ENCODE data around the gene SPATS1.
"Not testable (repeated sequence)": the region's sequence is repeated elsewhere in the genome, so short reads cannot be mapped to it uniquely, and the experiment has no call there.

SPATS1 gene

GRCh38 chr6:44346818-44347217, 4.4 kb downstream of the SPATS1 start:
- DNase-seq = not testable (repeated sequence)

GRCh38 chr6:44349904-44350649, 7.6 kb downstream of the SPATS1 start:
- DNase-seq = no peak

DNA sequence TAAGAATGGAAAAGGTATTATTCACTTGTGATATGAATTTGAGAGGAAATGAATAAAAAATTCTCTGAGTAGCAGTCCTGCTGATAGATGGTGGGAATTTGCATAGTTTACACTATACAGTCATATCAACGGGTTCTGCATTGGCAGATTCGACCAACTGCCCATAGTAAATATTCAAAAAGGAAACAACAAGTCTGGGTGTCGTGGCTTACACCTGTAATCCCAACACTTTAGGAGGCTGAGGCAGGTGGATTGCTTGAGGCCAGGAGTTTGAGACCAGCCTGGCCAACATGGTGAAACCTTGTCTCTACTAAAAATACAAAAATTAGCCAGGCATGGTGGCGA, 8.2 kb downstream of the SPATS1 start:
- DNase-seq = not testable (repeated sequence)

DNA sequence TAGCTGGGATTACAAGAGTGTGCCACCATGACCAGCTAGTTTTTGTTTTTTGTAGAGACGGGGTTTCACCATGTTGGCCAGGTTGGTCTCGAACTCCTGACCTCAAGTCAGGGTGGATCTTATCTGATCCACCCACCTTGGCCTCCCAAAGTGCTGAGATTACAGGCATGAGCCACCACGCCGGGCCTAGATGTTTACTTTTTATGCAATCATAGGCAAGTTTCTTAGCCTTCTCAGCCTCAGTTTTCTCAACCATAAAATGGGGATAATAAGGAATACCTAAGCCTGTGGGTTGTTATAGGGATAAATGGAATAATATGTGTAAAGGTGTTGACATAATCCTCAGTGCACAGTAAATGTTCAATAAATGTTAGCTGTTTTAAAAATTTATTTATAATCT, 9.8 kb downstream of the SPATS1 start:
- DNase-seq = no peak

GRCh38 chr6:44353336-44353735, 10.9 kb downstream of the SPATS1 start:
- no peak for DNase-seq

DNA sequence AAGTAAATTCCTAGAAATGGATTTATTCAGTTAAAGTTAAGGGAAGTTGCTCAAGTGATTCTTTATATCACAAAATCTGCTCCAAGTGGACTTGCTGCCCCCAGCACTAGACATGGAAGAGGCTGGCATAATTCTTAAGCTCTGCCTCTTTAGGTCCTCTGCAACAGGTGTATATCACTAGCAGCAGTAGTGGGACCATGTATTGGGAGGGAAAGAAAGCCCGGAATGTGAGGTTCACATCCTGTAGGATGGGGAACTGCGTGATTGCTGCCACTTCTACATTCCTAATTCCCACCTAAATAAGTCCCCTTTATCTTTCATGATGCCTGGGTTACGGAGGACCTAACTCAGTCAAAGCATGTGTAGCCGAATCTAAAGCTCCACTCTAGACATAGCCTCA, 13.2 kb downstream of the SPATS1 start:
- DNase-seq = no peak

DNA sequence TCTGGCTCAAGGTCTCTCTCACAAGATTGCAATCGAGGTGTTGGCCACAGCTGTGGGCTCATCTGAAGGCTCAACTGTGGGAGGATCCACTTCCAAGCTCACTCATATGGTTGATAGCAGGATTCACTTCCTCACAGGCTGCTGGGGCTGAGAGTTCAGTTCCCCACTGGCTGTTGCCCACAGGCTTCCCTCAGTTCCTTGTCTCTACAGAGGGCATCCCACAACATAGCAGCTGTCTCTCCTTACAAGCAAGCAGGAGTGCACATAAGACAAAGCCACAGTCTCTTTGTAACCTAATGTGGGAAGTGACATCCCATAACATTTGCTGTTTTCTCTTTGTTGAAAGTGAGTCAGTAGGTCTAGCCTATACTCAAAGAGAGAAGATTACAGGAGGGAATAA, 14.0 kb downstream of the SPATS1 start:
- DNase-seq = no peak

DNA sequence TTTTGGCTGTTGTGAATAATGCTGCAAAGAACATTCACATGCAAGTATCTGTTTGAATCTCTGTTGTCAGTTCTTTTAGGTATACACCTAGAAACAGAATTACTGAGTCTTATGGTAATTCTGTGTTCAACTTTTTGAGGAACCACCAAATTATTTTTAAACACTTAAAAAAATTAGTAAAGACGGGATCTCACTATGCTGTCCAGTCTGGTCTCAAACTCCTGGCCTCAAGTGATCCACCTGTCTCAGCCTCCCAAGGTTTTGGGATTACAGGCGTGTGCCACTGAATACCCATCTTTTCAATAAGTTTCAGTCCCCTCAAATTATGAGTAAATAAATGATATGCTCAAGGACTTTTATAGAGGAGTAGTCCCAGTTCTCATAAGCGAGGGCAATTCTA, 17.5 kb downstream of the SPATS1 start:
- no peak for DNase-seq

- no peak for DNase-seq
Measured at GRCh38 chr6:44361947-44362346, 19.5 kb downstream of the SPATS1 start.

- no peak for DNase-seq
Measured at GRCh38 chr6:44363377-44363926, 21.0 kb downstream of the SPATS1 start.

DNA sequence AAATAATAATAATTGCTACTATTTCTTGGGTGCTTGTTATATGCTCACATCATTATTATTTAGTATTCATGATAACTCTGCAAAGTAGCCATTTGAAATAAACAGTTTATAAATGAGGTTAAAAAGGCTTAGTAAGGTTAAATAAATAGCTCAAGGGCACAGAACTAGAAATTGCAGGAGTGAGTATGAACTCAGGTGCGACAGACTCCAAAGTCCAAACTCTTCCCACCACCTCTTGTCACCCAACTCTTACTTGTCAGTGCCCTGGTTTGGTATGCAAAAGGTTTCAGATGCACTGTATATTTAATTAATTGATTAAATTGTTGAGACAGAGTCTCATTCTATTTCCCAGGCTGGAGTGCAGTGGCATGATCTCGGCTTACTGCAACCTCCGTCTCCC, 24.3 kb downstream of the SPATS1 start:
- no peak for DNase-seq

DNA sequence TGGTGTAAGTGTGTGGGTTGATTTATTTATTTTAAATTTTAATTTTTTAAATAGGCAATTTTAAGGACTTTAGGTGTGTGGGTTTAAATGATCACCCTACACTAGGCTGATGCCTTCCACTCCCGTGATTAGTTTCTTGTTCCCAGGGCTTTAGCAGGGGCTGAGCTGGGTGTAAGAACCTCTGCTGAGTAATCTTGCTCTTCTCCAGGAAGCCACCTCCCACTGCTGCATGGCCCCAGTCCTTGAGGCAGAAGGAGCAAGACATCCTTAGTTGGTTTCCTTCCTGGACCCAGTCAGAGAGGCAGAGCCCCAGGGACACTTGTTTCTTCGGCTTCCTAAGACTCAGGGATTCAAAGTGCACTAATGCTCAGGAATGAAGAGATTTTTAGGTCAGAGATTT, 25.2 kb downstream of the SPATS1 start:
- DNase-seq = no peak

- no peak for DNase-seq
Measured at GRCh38 chr6:44373051-44373450, 30.6 kb downstream of the SPATS1 start.

DNA sequence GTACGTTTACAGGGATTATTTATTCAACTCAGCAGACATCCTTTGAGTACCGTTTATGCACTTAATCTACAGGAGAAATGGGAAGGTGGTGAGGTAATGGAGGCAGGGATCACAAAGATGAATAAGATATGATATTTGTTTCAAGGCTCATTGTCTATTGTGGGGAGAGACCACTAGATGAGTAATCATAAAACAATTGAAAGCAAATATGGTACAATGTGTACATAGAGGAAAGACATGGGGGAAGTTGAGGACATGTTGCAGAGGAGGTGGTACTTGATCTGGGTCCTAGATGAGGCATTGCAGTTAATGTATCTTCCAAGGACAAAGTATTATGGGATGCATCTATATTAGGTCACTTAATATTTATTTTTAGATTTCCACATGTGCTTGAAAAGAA, 31.3 kb downstream of the SPATS1 start:
- DNase-seq = no peak

DNA sequence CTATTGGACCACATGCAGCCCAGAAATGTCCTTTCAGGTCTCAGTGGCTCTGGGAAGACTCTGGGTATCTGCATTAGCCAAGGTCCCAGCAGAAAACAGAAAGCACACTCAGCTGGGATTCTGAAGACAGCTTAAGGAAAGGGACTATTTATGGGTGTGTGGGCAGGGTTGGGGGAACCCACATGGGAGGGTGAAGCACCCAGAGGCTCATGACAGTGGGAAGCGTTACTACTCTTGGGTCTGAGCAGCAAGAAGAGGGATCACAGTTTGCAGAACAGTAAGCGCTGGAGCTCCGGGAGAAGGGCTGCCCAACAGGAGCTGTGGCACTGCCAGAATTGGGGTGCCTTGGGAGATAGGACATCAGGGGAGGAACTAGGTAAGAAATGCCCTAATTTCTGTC, 32.6 kb downstream of the SPATS1 start:
- no peak for DNase-seq

GRCh38 chr6:44377484-44377883, 35.0 kb downstream of the SPATS1 start:
- DNase-seq = no peak

GRCh38 chr6:44377971-44378370, 35.5 kb downstream of the SPATS1 start:
- DNase-seq = no peak

DNA sequence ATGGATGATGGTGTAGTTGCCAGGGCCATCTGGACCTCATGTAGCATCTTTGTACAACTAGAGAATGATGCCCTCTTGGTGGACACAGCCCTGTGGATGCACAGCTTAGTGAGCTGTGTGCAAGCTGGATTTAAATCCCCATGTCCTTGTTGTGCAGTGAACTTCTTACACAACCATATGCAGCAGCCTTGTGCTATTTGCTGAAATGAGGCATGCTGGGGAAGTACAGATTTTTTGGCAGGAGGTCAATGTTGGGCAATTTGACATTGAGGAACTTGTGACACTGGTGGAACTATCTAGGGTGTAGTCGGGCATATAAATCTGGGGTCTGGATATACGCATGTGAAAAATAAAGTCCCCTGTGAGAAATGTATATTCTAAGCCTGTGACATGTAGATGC, 39.3 kb downstream of the SPATS1 start:
- DNase-seq = no peak

DNA sequence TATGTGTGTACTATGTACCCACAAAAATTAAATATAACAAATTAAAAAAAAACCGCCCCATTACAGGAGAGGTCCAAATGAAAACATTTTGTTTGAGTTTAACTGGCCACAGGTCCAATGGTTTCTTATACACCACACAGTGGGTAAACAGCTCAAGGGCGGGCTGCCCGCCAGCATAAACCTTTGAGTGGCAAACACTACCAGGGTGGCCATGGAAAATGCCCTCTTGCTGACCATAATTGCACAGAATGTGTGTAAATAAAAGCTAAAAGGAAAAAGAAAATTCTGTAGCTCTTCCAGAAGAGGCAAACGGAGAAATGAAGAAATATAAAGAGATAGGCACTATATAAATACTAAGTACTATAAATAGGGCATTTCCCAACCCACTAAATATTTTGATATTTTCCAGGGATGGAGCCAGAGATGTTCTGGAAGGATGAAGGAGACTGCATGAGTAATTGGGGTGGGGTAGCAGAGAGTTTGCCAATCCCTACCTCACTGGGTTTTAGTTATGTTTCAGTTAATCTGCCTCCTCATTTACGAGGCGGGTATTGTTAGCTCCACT, 44.0 kb downstream of the SPATS1 start:
- no peak for DNase-seq

GRCh38 chr6:44386929-44387345, 44.5 kb downstream of the SPATS1 start:
- DNase-seq = no peak

DNA sequence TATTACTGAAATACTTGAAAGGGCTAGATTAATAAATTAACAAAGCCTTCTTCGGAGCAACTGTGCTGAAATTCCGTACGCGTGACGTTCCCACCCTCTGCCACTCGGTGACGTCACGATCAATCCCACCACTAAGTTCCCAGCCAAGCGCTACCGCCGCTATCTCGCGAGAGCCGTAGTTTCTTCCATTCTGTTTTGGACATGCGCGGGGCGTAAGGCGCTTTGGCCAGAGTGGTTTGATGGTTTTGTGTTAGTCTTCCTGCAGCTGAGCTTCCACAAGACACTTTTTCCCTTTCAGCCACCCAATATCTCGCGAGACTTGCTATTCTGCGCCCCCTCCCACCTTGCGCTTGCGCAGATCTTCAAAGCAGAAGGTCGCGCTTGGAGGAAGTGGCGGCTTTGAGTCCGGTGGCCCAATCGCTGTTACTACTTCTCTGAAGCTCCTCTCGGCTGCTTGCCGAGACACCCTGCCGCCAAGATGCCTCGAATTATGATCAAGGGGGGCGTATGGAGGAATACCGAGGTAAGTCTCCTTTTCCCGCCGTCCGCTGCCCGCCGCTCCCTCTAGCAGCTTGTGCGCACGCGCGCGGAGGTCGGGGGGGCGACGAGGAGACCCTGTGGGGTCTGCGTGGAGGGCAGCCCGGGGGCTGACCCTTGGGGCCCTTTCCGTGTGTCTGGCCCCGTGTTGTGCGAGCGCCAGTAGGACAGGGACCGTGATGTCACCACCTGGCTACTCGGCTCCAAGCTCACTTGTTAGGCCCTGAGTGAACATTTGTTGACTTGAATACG, 45.1 kb downstream of the SPATS1 start, which contains the start of gene CDC5L:
CDC5L (plus strand) TSS at position 361 of the 789 bp plus-strand sequence; CDS start at position 479, 118 bp downstream.
- DNase-seq = peak; percentile 98

- no peak for DNase-seq
Measured at GRCh38 chr6:44388135-44388487, 45.7 kb downstream of the SPATS1 start.

DNA sequence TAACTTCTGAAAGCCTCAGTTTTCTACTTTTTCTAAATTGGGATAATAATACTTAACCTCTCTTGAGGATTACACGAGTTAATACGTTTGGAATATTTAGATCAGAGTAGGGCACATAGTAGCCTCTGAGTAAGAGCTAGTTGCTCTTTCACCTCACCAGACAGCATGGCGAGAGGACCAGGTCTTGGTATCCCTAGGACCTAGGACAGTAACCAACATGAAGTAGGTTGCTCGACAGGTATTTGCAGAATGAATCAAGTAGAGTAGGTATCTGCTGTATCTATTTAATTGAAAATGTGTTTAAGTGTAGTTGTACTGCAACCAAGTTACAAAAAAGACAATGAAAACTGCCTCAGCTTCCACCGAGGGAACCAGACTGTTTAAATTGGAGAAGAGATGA, 46.4 kb downstream of the SPATS1 start:
- no peak for DNase-seq

DNA sequence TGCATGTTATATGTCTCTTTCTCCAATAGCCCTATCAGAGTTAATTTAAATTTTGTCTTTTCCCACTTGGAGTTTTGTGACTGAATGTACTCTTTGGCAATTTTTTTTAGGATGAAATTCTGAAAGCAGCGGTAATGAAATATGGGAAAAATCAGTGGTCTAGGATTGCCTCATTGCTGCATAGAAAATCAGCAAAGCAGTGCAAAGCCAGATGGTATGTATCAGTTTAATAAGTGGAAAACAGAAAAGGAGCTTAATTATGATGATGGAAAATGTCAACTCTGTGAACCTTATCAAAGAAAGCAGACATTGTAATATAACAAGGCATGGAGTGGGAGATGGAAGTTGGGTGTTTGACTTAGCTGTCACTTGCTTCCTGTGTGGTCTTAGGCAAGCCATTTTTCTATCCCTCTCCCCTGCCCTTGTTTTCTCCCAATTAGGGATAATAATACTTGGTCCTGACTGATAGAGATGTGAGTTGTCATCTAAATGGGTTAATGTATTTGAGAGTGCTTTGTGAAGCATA, 47.8 kb downstream of the SPATS1 start:
- no peak for DNase-seq

All from NCI-H2227 treated with DMSO at 0.1 percent for 48 hours (cell line).